ENCODE data around the gene OLFM2. TPM values are rescaled to one million over a fixed set of nuclear protein-coding genes. Genes with fewer than 3 reads are reported as not detected.

OLFM2 gene
- total and polyA plus RNA-seq, 2 experiments from 2014 or later: 58.1 to 117 TPM

DNA sequence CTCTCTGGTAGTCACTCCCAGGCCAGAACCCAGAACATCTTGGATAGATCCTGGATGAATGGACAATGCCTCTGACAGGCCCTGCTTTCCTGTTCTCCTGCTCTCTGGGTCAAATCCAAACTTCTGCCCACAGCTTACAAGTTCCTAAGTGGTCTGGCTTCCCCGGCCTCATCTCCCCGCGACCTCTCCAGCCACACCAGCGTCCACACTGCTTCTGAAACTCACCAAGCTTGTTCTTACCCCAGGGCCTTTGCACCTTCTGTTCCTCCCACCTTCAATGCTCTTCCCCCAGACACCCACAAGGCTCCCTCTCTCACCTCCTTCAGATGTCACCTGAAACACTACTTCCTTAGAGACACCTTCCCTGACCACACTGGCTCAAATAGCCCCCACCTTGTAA is 3.5 kb downstream of the OLFM2 start:
- Histone ChIP-seq H2AFZ (no peak overlapping the region), H3K27ac (ENCODE audit: low read depth) (no peak overlapping the region), H3K27me3 (ENCODE audit: insufficient read depth) (no peaks in the 10 kb centered on the region), H3K4me2 (no peak overlapping the region), H3K79me2 (replicated peaks; ENCODE audit: insufficient read depth) (peaks cover 68% of the 10 kb centered on the region), H3F3A (replicated peaks; ENCODE audit: low read depth) (peaks cover 9% of the 10 kb centered on the region), H3K4me3 (no peak overlapping the region), H3K4me1 (ENCODE audit: insufficient read depth) (peaks cover 13% of the 10 kb centered on the region), H3K36me3 (ENCODE audit: insufficient read depth) (no peaks in the 10 kb centered on the region), H4K20me1 (replicated peaks; ENCODE audit: insufficient read depth) (peaks cover 48% of the 10 kb centered on the region), H3K9me2 (ENCODE audit: insufficient read depth) (no peaks in the 10 kb centered on the region)
- peaks cover 23% of the 10 kb centered on the region for H3K4me1 Mint-ChIP-seq
- no peak overlapping the region for H3K4me3 Mint-ChIP-seq
- H3K27ac Mint-ChIP-seq: no peak overlapping the region
- ATAC-seq (no peak), DNase-seq (ENCODE audit: low spot score) (no peak)
- peaks cover 18% of the 10 kb centered on the region for H3K36me3 Mint-ChIP-seq (ENCODE audit: low read depth)
- no peaks in the 10 kb centered on the region; the same call in 2 of the 3 replicates for H3K9me3 Mint-ChIP-seq
- peaks cover 21% of the 10 kb centered on the region for H3K27me3 Mint-ChIP-seq (ENCODE audit: insufficient read depth, low read depth, poor library complexity)
- TF ChIP-seq STAT1 (IDR thresholded peaks at IDR 0.05; ENCODE audit: unreplicated experiment): no peak
- no peak for TF ChIP-seq CREB1 (CRISPR knock-in tag; IDR thresholded peaks at IDR 0.05; ENCODE audit: low read depth)
- TF ChIP-seq JUNB (IDR thresholded peaks at IDR 0.05; ENCODE audit: unreplicated experiment): no peak
- no peak for TF ChIP-seq POLR2AphosphoS5 (IDR thresholded peaks at IDR 0.05; ENCODE audit: low read depth)
- TF ChIP-seq, protein P1, sequence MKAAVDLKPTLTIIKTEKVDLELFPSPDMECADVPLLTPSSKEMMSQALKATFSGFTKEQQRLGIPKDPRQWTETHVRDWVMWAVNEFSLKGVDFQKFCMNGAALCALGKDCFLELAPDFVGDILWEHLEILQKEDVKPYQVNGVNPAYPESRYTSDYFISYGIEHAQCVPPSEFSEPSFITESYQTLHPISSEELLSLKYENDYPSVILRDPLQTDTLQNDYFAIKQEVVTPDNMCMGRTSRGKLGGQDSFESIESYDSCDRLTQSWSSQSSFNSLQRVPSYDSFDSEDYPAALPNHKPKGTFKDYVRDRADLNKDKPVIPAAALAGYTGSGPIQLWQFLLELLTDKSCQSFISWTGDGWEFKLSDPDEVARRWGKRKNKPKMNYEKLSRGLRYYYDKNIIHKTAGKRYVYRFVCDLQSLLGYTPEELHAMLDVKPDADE (IDR thresholded peaks at IDR 0.05): no peak
- no peak for TF ChIP-seq EZH2 (IDR thresholded peaks at IDR 0.05; ENCODE audit: low read depth, unreplicated experiment)
- TF ChIP-seq, protein P2, sequence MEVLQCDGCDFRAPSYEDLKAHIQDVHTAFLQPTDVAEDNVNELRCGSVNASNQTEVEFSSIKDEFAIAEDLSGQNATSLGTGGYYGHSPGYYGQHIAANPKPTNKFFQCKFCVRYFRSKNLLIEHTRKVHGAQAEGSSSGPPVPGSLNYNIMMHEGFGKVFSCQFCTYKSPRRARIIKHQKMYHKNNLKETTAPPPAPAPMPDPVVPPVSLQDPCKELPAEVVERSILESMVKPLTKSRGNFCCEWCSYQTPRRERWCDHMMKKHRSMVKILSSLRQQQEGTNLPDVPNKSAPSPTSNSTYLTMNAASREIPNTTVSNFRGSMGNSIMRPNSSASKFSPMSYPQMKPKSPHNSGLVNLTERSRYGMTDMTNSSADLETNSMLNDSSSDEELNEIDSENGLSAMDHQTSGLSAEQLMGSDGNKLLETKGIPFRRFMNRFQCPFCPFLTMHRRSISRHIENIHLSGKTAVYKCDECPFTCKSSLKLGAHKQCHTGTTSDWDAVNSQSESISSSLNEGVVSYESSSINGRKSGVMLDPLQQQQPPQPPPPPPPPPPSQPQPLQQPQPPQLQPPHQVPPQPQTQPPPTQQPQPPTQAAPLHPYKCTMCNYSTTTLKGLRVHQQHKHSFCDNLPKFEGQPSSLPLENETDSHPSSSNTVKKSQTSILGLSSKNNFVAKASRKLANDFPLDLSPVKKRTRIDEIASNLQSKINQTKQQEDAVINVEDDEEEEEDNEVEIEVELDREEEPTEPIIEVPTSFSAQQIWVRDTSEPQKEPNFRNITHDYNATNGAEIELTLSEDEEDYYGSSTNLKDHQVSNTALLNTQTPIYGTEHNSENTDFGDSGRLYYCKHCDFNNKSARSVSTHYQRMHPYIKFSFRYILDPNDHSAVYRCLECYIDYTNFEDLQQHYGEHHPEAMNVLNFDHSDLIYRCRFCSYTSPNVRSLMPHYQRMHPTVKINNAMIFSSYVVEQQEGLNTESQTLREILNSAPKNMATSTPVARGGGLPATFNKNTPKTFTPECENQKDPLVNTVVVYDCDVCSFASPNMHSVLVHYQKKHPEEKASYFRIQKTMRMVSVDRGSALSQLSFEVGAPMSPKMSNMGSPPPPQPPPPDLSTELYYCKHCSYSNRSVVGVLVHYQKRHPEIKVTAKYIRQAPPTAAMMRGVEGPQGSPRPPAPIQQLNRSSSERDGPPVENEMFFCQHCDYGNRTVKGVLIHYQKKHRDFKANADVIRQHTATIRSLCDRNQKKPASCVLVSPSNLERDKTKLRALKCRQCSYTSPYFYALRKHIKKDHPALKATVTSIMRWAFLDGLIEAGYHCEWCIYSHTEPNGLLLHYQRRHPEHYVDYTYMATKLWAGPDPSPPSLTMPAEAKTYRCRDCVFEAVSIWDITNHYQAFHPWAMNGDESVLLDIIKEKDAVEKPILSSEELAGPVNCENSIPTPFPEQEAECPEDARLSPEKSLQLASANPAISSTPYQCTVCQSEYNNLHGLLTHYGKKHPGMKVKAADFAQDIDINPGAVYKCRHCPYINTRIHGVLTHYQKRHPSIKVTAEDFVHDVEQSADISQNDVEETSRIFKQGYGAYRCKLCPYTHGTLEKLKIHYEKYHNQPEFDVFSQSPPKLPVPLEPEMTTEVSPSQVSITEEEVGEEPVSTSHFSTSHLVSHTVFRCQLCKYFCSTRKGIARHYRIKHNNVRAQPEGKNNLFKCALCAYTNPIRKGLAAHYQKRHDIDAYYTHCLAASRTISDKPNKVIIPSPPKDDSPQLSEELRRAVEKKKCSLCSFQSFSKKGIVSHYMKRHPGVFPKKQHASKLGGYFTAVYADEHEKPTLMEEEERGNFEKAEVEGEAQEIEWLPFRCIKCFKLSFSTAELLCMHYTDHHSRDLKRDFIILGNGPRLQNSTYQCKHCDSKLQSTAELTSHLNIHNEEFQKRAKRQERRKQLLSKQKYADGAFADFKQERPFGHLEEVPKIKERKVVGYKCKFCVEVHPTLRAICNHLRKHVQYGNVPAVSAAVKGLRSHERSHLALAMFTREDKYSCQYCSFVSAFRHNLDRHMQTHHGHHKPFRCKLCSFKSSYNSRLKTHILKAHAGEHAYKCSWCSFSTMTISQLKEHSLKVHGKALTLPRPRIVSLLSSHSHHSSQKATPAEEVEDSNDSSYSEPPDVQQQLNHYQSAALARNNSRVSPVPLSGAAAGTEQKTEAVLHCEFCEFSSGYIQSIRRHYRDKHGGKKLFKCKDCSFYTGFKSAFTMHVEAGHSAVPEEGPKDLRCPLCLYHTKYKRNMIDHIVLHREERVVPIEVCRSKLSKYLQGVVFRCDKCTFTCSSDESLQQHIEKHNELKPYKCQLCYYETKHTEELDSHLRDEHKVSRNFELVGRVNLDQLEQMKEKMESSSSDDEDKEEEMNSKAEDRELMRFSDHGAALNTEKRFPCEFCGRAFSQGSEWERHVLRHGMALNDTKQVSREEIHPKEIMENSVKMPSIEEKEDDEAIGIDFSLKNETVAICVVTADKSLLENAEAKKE (CRISPR knock-in tag; IDR thresholded peaks at IDR 0.05): no peak
- TF ChIP-seq, protein P3, sequence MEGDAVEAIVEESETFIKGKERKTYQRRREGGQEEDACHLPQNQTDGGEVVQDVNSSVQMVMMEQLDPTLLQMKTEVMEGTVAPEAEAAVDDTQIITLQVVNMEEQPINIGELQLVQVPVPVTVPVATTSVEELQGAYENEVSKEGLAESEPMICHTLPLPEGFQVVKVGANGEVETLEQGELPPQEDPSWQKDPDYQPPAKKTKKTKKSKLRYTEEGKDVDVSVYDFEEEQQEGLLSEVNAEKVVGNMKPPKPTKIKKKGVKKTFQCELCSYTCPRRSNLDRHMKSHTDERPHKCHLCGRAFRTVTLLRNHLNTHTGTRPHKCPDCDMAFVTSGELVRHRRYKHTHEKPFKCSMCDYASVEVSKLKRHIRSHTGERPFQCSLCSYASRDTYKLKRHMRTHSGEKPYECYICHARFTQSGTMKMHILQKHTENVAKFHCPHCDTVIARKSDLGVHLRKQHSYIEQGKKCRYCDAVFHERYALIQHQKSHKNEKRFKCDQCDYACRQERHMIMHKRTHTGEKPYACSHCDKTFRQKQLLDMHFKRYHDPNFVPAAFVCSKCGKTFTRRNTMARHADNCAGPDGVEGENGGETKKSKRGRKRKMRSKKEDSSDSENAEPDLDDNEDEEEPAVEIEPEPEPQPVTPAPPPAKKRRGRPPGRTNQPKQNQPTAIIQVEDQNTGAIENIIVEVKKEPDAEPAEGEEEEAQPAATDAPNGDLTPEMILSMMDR (conservative IDR thresholded peaks at IDR 0.05; ENCODE audit: low read depth in 2 of 2): no peak
- TF ChIP-seq, protein P4, sequence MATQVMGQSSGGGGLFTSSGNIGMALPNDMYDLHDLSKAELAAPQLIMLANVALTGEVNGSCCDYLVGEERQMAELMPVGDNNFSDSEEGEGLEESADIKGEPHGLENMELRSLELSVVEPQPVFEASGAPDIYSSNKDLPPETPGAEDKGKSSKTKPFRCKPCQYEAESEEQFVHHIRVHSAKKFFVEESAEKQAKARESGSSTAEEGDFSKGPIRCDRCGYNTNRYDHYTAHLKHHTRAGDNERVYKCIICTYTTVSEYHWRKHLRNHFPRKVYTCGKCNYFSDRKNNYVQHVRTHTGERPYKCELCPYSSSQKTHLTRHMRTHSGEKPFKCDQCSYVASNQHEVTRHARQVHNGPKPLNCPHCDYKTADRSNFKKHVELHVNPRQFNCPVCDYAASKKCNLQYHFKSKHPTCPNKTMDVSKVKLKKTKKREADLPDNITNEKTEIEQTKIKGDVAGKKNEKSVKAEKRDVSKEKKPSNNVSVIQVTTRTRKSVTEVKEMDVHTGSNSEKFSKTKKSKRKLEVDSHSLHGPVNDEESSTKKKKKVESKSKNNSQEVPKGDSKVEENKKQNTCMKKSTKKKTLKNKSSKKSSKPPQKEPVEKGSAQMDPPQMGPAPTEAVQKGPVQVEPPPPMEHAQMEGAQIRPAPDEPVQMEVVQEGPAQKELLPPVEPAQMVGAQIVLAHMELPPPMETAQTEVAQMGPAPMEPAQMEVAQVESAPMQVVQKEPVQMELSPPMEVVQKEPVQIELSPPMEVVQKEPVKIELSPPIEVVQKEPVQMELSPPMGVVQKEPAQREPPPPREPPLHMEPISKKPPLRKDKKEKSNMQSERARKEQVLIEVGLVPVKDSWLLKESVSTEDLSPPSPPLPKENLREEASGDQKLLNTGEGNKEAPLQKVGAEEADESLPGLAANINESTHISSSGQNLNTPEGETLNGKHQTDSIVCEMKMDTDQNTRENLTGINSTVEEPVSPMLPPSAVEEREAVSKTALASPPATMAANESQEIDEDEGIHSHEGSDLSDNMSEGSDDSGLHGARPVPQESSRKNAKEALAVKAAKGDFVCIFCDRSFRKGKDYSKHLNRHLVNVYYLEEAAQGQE (IDR thresholded peaks at IDR 0.05; ENCODE audit: unreplicated experiment): no peak
- no peak for TF ChIP-seq ZNF114 (CRISPR knock-in tag; IDR thresholded peaks at IDR 0.05)
- no peak for TF ChIP-seq EZH2phosphoT487 (IDR thresholded peaks at IDR 0.05; ENCODE audit: unreplicated experiment)
- TF ChIP-seq ZNF331 (CRISPR knock-in tag; IDR thresholded peaks at IDR 0.05; ENCODE audit: low read depth): no peak
- no peak for TF ChIP-seq NANOG (IDR thresholded peaks at IDR 0.05; ENCODE audit: borderline replicate concordance)
